Muscle of back (tissue), 10 donors: ENCODE data around the gene CBY3. TPM values are rescaled to one million over a fixed set of nuclear protein-coding genes. Genes with fewer than 3 reads are reported as not detected.

Source experiments
- polyA plus RNA-seq, 10 donors: library from polyadenylated mRNA; unstranded; fragments of 120-200 nt; gene quantifications; one replicate each; pipeline ENCODE4 v1.2.1, GENCODE V29; 2013; ENCODE audit not compliant: insufficient read length in 10 of 10

Gene CBY3
- polyA plus RNA-seq, 10 donors, result 0.37 to 0.62 (median 0.48) TPM; not detected in 3

Other genes starting within 250 kb of the CBY3 start
- gene RUFY1, start 130.5 kb downstream of the CBY3 start, polyA plus RNA-seq, result 10 to 100 TPM; 29.3 to 39.0 (median 34.6) TPM
- gene HNRNPH1, start 57.4 kb downstream of the CBY3 start, polyA plus RNA-seq, result 100 to 1,000 TPM; 391 to 937 (median 609) TPM
- gene CANX, start 17.9 kb upstream of the CBY3 start, polyA plus RNA-seq, result 100 to 1,000 TPM; 192 to 285 (median 237) TPM
- 10 to 100 TPM; 22.0 to 30.0 (median 25.1) TPM for gene MAML1, start 51.8 kb upstream of the CBY3 start, polyA plus RNA-seq
- 1 to 10 TPM; 1.3 to 3.3 (median 2.2) TPM for gene LTC4S, start 113.0 kb upstream of the CBY3 start, polyA plus RNA-seq
- 10 to 100 TPM; 51.0 to 85.6 (median 68.9) TPM for gene MGAT4B, start 125.8 kb upstream of the CBY3 start, polyA plus RNA-seq
- 10 to 100 TPM; 56.1 to 76.1 (median 61.2) TPM for gene SQSTM1, start 139.9 kb upstream of the CBY3 start, polyA plus RNA-seq
- 10 to 100 TPM in 9 of 10 donors, 1 to 10 TPM in 1; 9.4 to 23.5 (median 15.0) TPM for gene MRNIP, start 177.8 kb upstream of the CBY3 start, polyA plus RNA-seq
- 10 to 100 TPM; 42.8 to 69.7 (median 56.2) TPM for gene TBC1D9B, start 226.9 kb upstream of the CBY3 start, polyA plus RNA-seq